Kidney (tissue), 14 donors: Measurements from ENCODE around the gene STMN1. TPM values are rescaled to one million over a fixed set of nuclear protein-coding genes. Genes with fewer than 3 reads are reported as not detected.
A peak's percentile ranks its signal among the peaks of the same experiment; 100 is the strongest.

Experiments used
- DNase-seq, 5 donors: peaks; one replicate each; pipeline ENCODE4 v3.0.0-alpha.2; 2013 to 2020
- FAIRE-seq: peaks from 2 replicates; lab custom pipeline; 2012; peaks lifted over from hg19 to GRCh38; lab: Jason Lieb, UNC
- H3K27ac ChIP-seq, 2 donors: one replicate each; pipeline ENCODE4 v1.7.0; 2013; ENCODE audit warnings: low read depth in 2 of 2, low read length in 2 of 2, inconsistent platforms in 1 of 2
- H3K27me3 ChIP-seq: one replicate; pipeline ENCODE4 v1.7.1; 2013; ENCODE audit warnings: low read length, inconsistent platforms; ENCODE audit not compliant: control insufficient read depth, insufficient read depth
- H3K36me3 ChIP-seq, 3 donors: one replicate each; pipeline versions ENCODE4 v1.7.0 to v1.7.1; 2013; ENCODE audit warnings: low read length in 3 of 3, control low read depth in 1 of 3, inconsistent platforms in 1 of 3; ENCODE audit not compliant: insufficient read depth in 3 of 3, control insufficient read depth in 2 of 3
- H3K4me1 ChIP-seq, 3 donors: one replicate each; pipeline versions ENCODE4 v1.7.0 to v1.7.1; 2013; ENCODE audit warnings: low read length in 3 of 3, inconsistent platforms in 1 of 3, low read depth in 1 of 3; ENCODE audit not compliant: control insufficient read depth in 2 of 3, insufficient read depth in 2 of 3
- H3K4me3 ChIP-seq, 3 donors: one replicate each; pipeline versions ENCODE4 v1.7.0 to v1.8.1; 2013; ENCODE audit warnings: low read length in 3 of 3, control low read depth in 1 of 3, inconsistent platforms in 1 of 3
- H3K9ac ChIP-seq, 3 donors: one replicate each; pipeline versions ENCODE4 v1.7.0 to v1.7.1; 2013; ENCODE audit warnings: low read length in 3 of 3, control low read depth in 1 of 3, inconsistent platforms in 1 of 3
- H3K9me3 ChIP-seq, 3 donors: one replicate each; pipeline versions ENCODE4 v1.7.0 to v1.7.1; 2013; ENCODE audit warnings: low read length in 3 of 3, control low read depth in 1 of 3, inconsistent platforms in 1 of 3; ENCODE audit not compliant: control insufficient read depth in 2 of 3, insufficient read depth in 1 of 3
- intact Hi-C: fragments of 100-400 bp; cut with DNase I; formaldehyde crosslinking; loops from one replicate; pipeline ENCODE4 v1.11.1; 2022
- polyA plus RNA-seq: library from polyadenylated mRNA; stranded (reverse); fragments of 350-450 nt; fragmentation: Illumina TruSeq; extraction: RNeasy Lipid Tissue Mini Kit (QIAGEN cat#74804); gene quantifications from one replicate; pipeline ENCODE4 v1.2.3, GENCODE V29; 2014; ENCODE audit warnings: low read depth, low replicate concordance; ENCODE audit not compliant: insufficient read depth
- total RNA-seq: library from RNA; stranded (reverse); fragmentation: NEBNext Ultra II Directional; extraction: Animal tissue kit (Norgen Biotek cat#: 25700); gene quantifications from one replicate; pipeline ENCODE4 v1.2.1, GENCODE V29; 2021
- TF ChIP-seq, protein P1 (sequence below): IDR thresholded peaks from 3 replicates; pipeline ENCODE4 v1.5.1; 2012; ENCODE audit warnings: mild to moderate bottlenecking, moderate library complexity, borderline replicate concordance; ENCODE audit not compliant: insufficient read depth; ENCODE audit errors: extremely low read depth
- donor health status: control.
- donor health status: control.
- donor health status: control.
- donor health status: control.
- donor health status: control.
- donor health status: DM: yes; HTN: yes; CAD: no.
- donor health status: Normal renal cell carcinoma (clear cell type).

STMN1 gene
- total and polyA plus RNA-seq, 2 donors from 2014 or later, result 50.4 to 101 TPM

GRCh38 chr1:25871704-25872494, 34.3 kb downstream of the STMN1 start:
- Histone ChIP-seq H3K27ac (peak overlapping the region; percentile 77 to 86), H3K9me3 (no peaks in the 10 kb centered on the region), H3K4me1 (peaks cover 0 to 66% (median 41%) of the 10 kb centered on the region in 3 donors), H3K4me3 (peak overlapping the region in 1 of 3 donors; percentile 38), H3K36me3 (no peaks in the 10 kb centered on the region), H3K27me3 (no peaks in the 10 kb centered on the region), H3K9ac (peak overlapping the region in 1 of 3 donors; percentile 37)
- TF ChIP-seq, protein P1, sequence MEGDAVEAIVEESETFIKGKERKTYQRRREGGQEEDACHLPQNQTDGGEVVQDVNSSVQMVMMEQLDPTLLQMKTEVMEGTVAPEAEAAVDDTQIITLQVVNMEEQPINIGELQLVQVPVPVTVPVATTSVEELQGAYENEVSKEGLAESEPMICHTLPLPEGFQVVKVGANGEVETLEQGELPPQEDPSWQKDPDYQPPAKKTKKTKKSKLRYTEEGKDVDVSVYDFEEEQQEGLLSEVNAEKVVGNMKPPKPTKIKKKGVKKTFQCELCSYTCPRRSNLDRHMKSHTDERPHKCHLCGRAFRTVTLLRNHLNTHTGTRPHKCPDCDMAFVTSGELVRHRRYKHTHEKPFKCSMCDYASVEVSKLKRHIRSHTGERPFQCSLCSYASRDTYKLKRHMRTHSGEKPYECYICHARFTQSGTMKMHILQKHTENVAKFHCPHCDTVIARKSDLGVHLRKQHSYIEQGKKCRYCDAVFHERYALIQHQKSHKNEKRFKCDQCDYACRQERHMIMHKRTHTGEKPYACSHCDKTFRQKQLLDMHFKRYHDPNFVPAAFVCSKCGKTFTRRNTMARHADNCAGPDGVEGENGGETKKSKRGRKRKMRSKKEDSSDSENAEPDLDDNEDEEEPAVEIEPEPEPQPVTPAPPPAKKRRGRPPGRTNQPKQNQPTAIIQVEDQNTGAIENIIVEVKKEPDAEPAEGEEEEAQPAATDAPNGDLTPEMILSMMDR, result no peak
- peak in 1 of 5 donors; percentile 21 for DNase-seq
- no peak for FAIRE-seq
- intact Hi-C loops, result no loop called here

- Histone ChIP-seq H3K36me3 (no peaks in the 10 kb centered on the region), H3K9ac (peak overlapping the region in 1 of 3 donors; percentile 37), H3K4me1 (peaks cover under 1 to 70% (median 45%) of the 10 kb centered on the region in 3 donors), H3K9me3 (no peaks in the 10 kb centered on the region), H3K4me3 (peak overlapping the region in 2 of 3 donors; percentile 4 to 38), H3K27me3 (no peaks in the 10 kb centered on the region), H3K27ac (peak overlapping the region; percentile 77 to 86)
- no peak for FAIRE-seq
- TF ChIP-seq, protein P1, result no peak
- intact Hi-C loops, result no loop called here
- peak in 2 of 5 donors; percentile 15 to 44 for DNase-seq
Observed at GRCh38 chr1:25871086-25871703, 35.0 kb downstream of the STMN1 start.

GRCh38 chr1:25870614-25871013, 35.6 kb downstream of the STMN1 start:
- peaks cover 2 to 69% (median 48%) of the 10 kb centered on the region in 3 donors for H3K4me1 ChIP-seq
- FAIRE-seq (no peak), DNase-seq (no peak)
- TF ChIP-seq, protein P1, result no peak
- H3K9ac ChIP-seq, result peak overlapping the region in 1 of 3 donors; percentile 20
- H3K4me3 ChIP-seq, result peak overlapping the region in 1 of 3 donors; percentile 6
- peak overlapping the region; percentile 69 to 76 for H3K27ac ChIP-seq
- H3K27me3 ChIP-seq, result no peaks in the 10 kb centered on the region
- H3K36me3 ChIP-seq, result no peaks in the 10 kb centered on the region
- intact Hi-C loops, result no loop called here
- H3K9me3 ChIP-seq, result no peaks in the 10 kb centered on the region
